ENCODE data around the gene DSE.

The DSE gene

GRCh38 chr6:116402108-116402937 lies 31.6 kb downstream of the DSE start:
- TF ChIP-seq, protein P1, sequence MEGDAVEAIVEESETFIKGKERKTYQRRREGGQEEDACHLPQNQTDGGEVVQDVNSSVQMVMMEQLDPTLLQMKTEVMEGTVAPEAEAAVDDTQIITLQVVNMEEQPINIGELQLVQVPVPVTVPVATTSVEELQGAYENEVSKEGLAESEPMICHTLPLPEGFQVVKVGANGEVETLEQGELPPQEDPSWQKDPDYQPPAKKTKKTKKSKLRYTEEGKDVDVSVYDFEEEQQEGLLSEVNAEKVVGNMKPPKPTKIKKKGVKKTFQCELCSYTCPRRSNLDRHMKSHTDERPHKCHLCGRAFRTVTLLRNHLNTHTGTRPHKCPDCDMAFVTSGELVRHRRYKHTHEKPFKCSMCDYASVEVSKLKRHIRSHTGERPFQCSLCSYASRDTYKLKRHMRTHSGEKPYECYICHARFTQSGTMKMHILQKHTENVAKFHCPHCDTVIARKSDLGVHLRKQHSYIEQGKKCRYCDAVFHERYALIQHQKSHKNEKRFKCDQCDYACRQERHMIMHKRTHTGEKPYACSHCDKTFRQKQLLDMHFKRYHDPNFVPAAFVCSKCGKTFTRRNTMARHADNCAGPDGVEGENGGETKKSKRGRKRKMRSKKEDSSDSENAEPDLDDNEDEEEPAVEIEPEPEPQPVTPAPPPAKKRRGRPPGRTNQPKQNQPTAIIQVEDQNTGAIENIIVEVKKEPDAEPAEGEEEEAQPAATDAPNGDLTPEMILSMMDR (IDR thresholded peaks at IDR 0.05; ENCODE audit: borderline replicate concordance, insufficient read depth, low read depth, low read length), result no peak
- no peak overlapping the region for H3K4me3 ChIP-seq (ENCODE audit: low read depth, low read length)

DNA sequence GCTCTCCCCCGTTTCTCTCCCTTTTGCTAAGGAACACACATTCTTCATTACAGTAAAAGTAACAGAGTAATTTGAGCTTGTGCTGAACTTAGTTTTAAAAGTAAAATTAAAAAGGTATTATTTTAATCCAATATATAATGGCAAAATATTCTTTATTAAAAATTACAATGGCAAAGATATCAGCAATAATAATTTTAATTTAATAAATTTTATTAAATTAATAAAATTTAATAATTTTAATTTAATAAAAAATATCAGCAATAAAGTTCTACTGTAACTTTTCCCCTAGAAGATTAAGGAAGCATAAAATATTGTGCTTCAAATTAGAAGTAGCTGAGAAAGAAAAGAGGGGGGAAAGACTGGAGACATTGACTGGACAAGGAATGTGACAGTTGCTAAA lies 32.5 kb downstream of the DSE start:
- no peak overlapping the region for H3K4me3 ChIP-seq (ENCODE audit: low read depth, low read length)
- TF ChIP-seq, protein P1 (IDR thresholded peaks at IDR 0.05; ENCODE audit: borderline replicate concordance, insufficient read depth, low read depth, low read length), result no peak

- H3K4me3 ChIP-seq (ENCODE audit: low read depth, low read length), result no peak overlapping the region
- TF ChIP-seq, protein P1 (IDR thresholded peaks at IDR 0.05; ENCODE audit: borderline replicate concordance, insufficient read depth, low read depth, low read length), result no peak
Measured at GRCh38 chr6:116404696-116405095, 33.9 kb downstream of the DSE start.

- H3K4me3 ChIP-seq (ENCODE audit: low read depth, low read length), result no peak overlapping the region
Measured at GRCh38 chr6:116405138-116405537, 34.4 kb downstream of the DSE start.

DNA sequence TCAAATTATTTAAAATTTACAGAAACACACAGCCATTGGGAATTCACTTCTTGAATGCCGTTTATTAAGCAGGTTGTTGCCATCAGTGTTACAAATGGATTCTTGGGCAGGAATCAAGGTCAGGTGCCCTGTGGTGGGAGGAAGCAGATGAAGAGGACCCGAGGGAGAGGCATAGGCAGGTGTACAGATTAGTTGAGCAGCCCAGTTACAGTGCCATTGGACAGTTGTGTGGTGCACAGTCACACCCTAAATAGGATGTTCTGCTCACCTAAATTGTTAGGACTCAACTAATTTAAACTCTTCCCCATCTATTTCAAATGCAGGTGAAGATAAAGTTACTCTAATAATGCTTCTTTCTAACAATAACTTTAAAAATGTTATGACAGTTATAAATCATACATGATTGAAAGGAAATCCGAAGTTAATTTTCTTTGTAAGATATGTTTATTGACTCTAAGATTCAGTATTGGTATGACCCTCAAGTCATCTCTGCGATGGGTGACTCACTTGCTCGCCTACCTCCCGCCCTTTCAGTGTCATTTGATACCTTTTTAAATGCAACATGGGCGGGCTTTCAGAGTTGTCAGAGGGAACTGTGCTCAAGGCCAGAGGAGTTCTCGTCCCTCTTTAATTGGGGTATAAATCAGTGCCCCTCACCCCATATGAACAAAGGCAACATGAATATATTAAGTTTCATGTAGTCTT lies 35.1 kb downstream of the DSE start:
- H3K4me3 ChIP-seq (ENCODE audit: low read depth, low read length), result no peak overlapping the region
- TF ChIP-seq, protein P1 (IDR thresholded peaks at IDR 0.05; ENCODE audit: borderline replicate concordance, insufficient read depth, low read depth, low read length), result no peak

More at GRCh38 chr6:116405138-116405537, 34.4 kb downstream of the DSE start:
- TF ChIP-seq, protein P1 (IDR thresholded peaks at IDR 0.05; ENCODE audit: borderline replicate concordance, insufficient read depth, low read depth, low read length), result no peak

DNA sequence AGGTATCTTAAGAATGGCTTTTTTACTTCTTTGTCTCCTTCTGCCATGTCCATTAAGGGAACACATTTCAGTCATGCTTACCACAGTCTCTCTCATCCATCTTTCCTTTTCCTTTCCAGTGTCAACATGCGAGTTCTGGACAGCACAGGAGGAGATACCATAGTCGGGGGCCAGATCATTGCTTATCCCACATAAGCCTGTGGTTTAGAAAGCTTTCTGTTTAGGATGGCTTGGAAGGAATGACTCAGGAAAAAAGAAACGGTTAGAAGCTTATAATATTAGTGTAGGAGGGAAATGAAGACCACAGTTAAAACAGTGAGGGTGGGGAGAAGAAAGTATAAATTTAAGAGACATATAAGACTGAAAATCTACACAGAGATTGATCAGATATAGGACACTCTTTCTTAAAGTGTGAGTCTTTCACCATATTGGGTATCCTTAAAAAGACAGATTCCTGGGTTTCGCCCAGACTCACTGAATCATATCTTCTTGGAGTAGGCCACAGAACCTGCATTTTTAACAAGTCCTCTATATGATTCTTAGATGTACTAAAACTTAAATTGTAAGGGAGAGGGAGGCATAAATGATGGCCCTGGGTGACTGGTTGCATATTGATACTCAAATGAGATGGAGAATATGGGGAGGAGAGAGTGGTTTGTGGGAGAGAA lies 36.1 kb downstream of the DSE start:
- H3K4me3 ChIP-seq (ENCODE audit: low read depth, low read length), result no peak overlapping the region
- TF ChIP-seq, protein P1 (IDR thresholded peaks at IDR 0.05; ENCODE audit: borderline replicate concordance, insufficient read depth, low read depth, low read length), result no peak

Data from GM12875 (cell line).